Activated CD4-positive, alpha-beta T cell treated with anti-CD3 and anti-CD28 coated beads for 1 hour (primary cell): ENCODE results near the gene IFFO2.
A peak's percentile ranks its signal among the peaks of the same experiment; 100 is the strongest.

Source experiments
- DNase-seq: peaks from one replicate; pipeline ENCODE4 v3.0.0-alpha.2; 2020

IFFO2 gene

GRCh38 chr1:18956193-18957135, at the start of gene IFFO2:
TSS of gene IFFO2 (minus strand) at chr1:18956676. CDS start at chr1:18956332, 344 bp downstream.
- DNase-seq = peak; percentile 98

DNA sequence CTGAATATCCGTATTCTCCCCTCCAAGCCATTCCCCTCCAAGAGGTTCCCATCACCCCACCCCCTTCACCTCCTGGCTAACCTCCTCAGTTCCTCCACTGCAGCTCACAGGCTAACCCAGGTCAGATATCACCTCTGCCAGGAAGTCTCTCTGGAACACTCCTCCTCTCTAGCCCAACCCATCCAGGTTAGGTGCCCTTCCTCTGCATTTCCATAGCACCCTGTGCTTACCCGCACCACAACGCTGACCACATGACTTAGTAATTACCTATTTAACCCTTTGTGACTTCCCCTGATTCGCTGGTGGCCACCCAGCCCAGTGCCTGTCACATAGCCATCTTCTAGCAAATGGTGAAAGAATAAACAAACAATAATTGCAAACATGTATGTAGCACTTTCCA, 49.5 kb upstream of the IFFO2 start:
- DNase-seq = no peak

DNA sequence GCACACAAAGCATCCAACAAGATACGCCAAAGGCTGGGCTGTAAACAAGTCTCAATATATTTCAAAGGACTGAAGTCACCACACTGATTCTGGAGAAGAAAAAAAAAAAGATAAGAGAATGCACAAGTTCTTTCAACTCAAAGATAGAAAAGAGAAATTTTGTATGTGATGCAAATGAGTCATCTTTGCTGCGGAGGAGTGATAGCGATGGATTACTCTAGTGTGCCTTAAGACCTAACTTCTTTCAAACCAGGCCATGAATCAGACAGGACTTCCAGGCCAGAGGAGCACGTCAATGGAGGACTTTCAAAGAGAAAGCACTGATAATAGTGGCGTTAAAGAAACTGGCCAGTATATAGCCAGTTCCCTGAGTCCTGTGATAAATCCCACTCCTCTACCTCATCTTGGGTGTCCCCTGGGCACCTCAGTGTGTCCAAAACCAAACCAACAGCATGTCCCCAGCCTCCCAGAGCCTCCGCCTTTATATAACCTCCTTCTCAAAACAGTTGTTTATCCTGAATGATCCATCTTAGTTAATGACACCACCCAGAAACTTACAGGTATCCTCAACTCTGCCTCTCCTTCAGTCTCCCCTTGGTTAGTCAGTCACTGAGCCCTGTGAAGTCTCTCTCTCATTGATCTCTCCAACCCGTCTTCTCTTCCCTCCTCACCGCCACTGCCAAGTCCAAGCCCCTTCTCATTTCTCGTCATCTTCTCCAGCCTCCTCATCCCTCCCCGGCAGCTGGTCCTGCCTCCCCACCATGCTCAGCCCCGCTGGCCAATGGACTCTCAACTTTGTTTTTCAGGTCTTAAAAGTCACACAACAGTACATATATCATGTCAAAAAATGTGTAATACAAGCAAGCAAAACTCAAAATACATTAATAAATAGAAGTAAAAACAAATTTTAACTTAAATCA, 47.2 kb upstream of the IFFO2 start:
- DNase-seq = no peak

DNA sequence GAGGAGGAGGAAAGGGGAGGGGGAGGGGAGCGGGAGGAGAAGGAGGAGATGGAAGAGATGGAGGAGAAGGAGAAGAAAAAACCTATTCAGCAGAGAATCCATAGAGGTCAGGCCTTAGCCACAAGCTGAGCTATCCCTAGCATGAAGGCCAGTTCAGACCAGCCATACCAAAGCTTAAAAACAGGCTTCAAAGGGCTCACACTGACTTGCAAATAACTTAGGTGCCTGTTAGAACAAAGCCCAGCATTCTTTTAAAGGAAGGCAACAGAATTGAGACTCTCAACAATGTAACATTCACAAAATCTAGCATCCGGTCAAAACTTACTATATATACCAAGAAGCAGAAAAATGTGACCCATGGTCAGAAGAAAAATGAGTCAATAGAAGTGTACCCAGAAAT, 43.6 kb upstream of the IFFO2 start:
- no peak for DNase-seq

- no peak for DNase-seq
These were observed 42.9 kb upstream of the IFFO2 start for GRCh38 chr1:18999359-18999758.

GRCh38 chr1:18998016-18998724, 41.7 kb upstream of the IFFO2 start:
- no peak for DNase-seq

- no peak for DNase-seq
These were observed 41.0 kb upstream of the IFFO2 start for GRCh38 chr1:18997508-18997907.

- no peak for DNase-seq
These were observed 40.2 kb upstream of the IFFO2 start for GRCh38 chr1:18996548-18997177.

DNA sequence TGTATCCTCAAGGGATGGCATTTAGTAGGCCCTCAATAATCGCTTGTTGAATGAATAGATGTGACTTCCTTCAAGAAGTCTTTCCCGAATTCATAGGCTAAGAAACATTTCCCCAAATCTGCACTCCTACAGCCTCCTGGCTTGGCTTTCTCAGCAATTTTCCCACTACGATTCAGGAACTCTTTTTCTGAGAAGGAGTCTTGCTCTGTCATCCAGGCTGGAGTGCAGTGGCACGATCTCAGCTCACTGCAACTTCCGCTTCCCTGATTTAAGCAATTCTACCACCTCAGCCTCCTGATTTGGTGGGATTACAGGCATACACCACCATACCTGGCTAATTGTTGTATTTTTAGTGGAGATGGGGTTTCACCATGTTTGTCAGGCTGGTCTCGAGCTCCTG, 37.9 kb upstream of the IFFO2 start:
- DNase-seq = no peak

- no peak for DNase-seq
These were observed 36.2 kb upstream of the IFFO2 start for GRCh38 chr1:18992646-18993045.

DNA sequence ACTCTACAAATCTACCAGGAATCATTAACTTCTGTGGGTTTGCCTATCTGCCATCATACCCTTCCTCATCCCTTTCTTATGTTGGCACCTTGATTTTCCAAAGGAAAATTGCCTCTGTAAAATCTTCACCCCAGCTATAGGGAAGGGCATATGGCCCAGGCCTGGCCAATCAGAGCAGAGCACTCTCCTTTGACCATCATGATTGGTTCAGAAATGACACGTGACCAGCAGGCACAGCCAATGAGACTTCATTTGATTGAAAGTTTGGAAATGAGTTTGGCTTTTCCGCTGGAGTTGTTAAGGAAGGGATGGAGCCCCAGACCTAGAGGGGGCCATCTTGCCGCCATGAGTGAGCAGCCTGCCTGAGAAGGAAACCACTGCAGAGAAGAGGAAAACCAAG, 35.1 kb upstream of the IFFO2 start:
- no peak for DNase-seq

DNA sequence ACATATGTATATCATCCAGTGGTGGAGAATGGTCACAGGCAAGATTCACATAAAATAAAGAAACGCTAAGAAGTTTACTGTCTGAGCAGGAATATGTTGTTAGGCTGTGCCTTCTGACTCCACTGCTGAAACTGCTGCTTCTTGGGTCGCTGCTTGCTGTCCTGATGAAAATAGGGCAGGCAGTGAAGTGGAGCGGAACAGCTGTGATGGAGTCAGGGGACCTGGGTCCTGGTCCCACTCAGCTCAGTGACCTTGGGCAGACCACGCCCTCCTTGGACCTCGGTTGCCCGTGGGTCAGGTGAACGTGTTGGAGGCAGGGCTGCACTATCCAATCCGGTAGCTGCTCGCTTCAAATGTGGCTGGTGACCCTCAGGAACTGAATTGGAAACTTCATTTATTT, 33.4 kb upstream of the IFFO2 start:
- no peak for DNase-seq

GRCh38 chr1:18989176-18989799, 32.8 kb upstream of the IFFO2 start:
- DNase-seq = no peak

GRCh38 chr1:18981242-18981641, 24.8 kb upstream of the IFFO2 start:
- DNase-seq = no peak

DNA sequence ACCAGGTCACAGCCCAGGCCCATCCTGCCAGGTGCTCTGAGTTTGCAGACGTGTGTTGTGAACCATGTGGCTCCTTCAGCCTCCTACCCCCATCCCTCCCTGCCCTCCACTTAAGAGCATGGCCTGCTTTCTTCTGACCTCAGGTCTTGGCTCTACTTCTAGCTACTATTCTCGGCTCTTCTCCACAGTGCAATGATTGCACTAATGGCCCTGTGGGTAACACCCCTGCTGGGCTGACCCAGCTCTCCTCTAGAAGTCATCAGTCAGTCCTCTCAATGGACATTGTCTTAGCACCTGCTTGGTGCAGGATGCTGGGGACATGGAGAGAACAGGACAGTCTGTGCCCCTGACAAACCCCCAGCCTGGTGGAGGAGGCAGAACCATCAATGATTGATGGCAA, 22.2 kb upstream of the IFFO2 start:
- no peak for DNase-seq

DNA sequence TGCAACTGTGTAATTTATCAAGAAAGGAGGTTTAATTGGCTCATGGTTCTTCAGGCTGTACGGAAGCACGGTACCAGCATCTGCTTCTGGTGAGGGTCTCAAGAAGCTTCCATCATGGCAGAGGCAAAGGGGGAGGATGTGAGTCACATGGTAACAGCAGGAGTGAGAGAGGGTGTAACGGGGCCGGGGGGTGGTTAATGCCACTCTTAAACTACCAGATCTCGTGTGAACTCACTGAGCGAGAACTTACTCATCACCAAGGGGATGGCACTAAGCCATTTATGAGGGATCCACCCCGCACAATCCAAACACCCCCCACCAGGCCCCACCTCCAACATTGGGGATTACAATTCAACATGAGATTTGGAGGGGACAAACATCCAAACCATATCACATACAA, 21.0 kb upstream of the IFFO2 start:
- DNase-seq = no peak

DNA sequence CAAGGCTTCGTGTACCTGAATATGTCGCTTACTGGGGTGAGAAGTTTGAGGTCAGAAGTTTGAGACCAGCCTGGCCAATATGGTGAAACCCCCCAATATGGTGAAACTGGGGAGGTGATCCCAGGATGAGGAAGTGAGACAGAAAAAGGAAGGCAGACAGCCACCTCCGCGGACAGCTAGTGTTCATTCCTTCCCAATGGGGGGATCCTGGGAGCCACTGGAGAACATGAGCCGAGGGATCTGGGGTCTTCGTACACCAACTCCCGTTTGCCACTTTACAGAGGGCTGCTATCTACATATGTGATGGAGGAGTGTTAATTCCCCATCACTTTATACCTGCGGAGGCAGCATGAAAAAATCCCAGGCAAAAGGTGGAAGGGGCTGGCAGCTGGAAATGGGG, 19.6 kb upstream of the IFFO2 start:
- no peak for DNase-seq

- no peak for DNase-seq
These were observed 18.1 kb upstream of the IFFO2 start for GRCh38 chr1:18974606-18975005.

DNA sequence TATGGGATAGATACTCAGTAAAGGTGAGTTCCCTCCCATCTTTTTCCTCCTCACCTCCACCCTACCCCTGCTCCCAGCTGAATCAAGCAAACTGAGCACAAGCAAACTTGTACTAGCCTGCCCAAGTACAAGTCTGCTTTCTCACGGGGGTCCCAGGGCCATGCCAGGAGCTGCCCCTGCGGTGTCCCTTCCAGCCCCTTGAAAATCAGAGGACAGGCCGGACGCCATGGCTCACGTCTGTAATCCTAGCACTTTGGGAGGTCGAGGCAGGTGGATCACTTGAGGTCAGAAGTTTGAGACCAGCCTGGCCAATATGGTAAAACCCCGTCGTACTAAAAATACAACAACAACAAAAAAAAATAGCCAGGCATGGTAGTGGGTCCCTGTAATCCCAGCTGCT, 17.5 kb upstream of the IFFO2 start:
- no peak for DNase-seq

DNA sequence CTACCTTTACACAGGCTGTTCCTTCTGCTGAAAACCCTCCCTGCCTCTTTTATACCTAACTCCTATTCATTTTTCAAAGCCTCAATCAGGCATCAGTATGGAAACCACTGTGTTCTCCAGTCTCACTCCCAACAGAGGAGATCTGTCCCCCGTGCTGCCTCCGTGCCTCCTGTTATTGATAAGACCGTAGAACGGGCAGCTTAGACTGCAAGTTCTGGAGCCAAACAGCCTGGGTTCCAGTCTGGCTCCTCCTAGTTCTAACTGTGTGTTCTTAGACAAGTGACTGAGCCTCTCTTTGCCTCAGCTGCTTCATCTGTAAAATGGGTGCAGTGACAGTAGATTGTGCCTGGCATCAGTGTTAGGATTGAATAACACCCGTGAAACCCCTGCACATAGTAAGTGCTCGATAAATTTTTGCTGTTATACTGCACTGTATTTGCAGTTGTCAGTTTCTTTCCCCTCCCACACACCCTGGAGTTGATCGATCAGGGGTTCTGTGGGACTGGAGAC, 17.0 kb upstream of the IFFO2 start:
- no peak for DNase-seq

DNA sequence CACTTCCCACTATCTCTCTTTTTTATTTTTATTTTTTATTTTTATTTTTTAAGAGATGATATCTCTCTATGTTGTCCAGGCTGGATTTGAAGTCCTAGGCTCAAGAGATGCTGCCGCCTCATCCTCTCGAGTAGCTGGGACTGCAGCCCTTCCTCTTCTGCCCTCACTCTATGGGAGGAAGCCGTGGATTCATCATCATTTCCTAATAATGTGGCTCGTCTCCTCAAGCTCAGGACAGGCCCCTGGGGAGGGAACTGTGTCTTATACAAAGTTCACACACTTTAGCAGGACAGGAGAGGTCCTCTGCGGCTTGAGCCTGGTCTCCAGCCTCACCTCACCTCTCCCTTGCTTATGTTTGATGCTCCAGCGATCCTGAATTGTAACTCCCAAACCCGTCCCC, 16.5 kb upstream of the IFFO2 start:
- no peak for DNase-seq

- DNase-seq = no peak
These were observed 16.1 kb upstream of the IFFO2 start for GRCh38 chr1:18972531-18972930.
